Left ventricle myocardium inferior (tissue), 1 donor: Measurements from ENCODE around the gene PPP3R1. TPM values are rescaled to one million over a fixed set of nuclear protein-coding genes. Genes with fewer than 3 reads are reported as not detected.

ENCODE experiments used
- DNase-seq: peaks from one replicate; pipeline ENCODE4 v3.0.0-alpha.2; 2020
- H3K27ac ChIP-seq: fragments of 200-600 bp; replicated peaks from 2 replicates; pipeline ENCODE4 v1.8.0; 2021
- H3K27me3 ChIP-seq: fragments of 200-600 bp; 2 replicates; pipeline ENCODE4 v1.8.0; 2021; ENCODE audit warnings: low read depth
- H3K36me3 ChIP-seq: fragments of 200-600 bp; 2 replicates; pipeline ENCODE4 v1.8.0; 2021
- H3K4me1 ChIP-seq: fragments of 200-600 bp; 2 replicates; pipeline ENCODE4 v1.8.0; 2021
- H3K4me3 ChIP-seq: fragments of 200-600 bp; 2 replicates; pipeline ENCODE4 v1.8.0; 2021; ENCODE audit warnings: mild to moderate bottlenecking, moderate library complexity
- H3K9me3 ChIP-seq: fragments of 200-600 bp; replicated peaks from 2 replicates; pipeline ENCODE4 v1.8.0; 2021
- CTCF ChIP-seq: fragments of 200-600 bp; IDR thresholded peaks from 2 replicates; pipeline ENCODE4 v1.8.0; 2021; ENCODE audit warnings: antibody characterized with exemption, mild to moderate bottlenecking, borderline replicate concordance
- intact Hi-C: fragments of 100-400 bp; cut with micrococcal nuclease; formaldehyde crosslinking; loops from one replicate; pipeline ENCODE4 v1.11.0; 2022
- total RNA-seq: library from RNA; stranded (reverse); fragmentation: NEBNext Ultra II Directional; extraction: Animal tissue kit (Norgen Biotek cat#: 25700); gene quantifications from one replicate; pipeline ENCODE4 v1.2.1, GENCODE V29; 2021
- donor health status: DM: no; HTN: yes; CAD: no; lungs with severe emphysema.

Gene PPP3R1
- total RNA-seq, 1 donor from 2014 or later = 34.6 TPM

- no peak for DNase-seq
- Histone ChIP-seq H3K27ac (no peak overlapping the region), H3K4me3 (no peak overlapping the region), H3K4me1 (peaks cover 47% of the 10 kb centered on the region), H3K36me3 (no peaks in the 10 kb centered on the region), H3K27me3 (no peaks in the 10 kb centered on the region), H3K9me3 (no peaks in the 10 kb centered on the region)
- intact Hi-C loops = no loop called here
- TF ChIP-seq CTCF = no peak
Observed at GRCh38 chr2:68200157-68200787, 52.1 kb downstream of the PPP3R1 start.

- Histone ChIP-seq H3K9me3 (no peaks in the 10 kb centered on the region), H3K4me3 (no peak overlapping the region), H3K27me3 (no peaks in the 10 kb centered on the region), H3K36me3 (no peaks in the 10 kb centered on the region), H3K4me1 (peaks cover 54% of the 10 kb centered on the region), H3K27ac (no peak overlapping the region)
- TF ChIP-seq CTCF = peak; percentile 82
- intact Hi-C loops = loop anchor here (5.0 to 10.0 kb wide), 2 partner anchors 46 to 89 kb away; no protein-coding TSS in a partner anchor
- no peak for DNase-seq
Observed at GRCh38 chr2:68196120-68196716, 56.1 kb downstream of the PPP3R1 start.

GRCh38 chr2:68195096-68195495 is 57.2 kb downstream of the PPP3R1 start:
- Histone ChIP-seq H3K4me3 (no peak overlapping the region), H3K9me3 (no peaks in the 10 kb centered on the region), H3K27ac (no peak overlapping the region), H3K4me1 (peaks cover 54% of the 10 kb centered on the region), H3K27me3 (no peaks in the 10 kb centered on the region), H3K36me3 (no peaks in the 10 kb centered on the region)
- DNase-seq = no peak
- intact Hi-C loops = loop anchor here (5.0 to 10.0 kb wide), 2 partner anchors 47 to 90 kb away; no protein-coding TSS in a partner anchor
- no peak for TF ChIP-seq CTCF

GRCh38 chr2:68193787-68194372 is 58.5 kb downstream of the PPP3R1 start:
- Histone ChIP-seq H3K36me3 (no peaks in the 10 kb centered on the region), H3K9me3 (no peaks in the 10 kb centered on the region), H3K27me3 (no peaks in the 10 kb centered on the region), H3K27ac (no peak overlapping the region), H3K4me1 (peaks cover 56% of the 10 kb centered on the region), H3K4me3 (no peak overlapping the region)
- TF ChIP-seq CTCF = no peak
- no peak for DNase-seq
- intact Hi-C loops = loop anchor here (10.0 kb wide), 1 partner anchor 91 kb away; no protein-coding TSS in a partner anchor

- H3K4me1 ChIP-seq = peaks cover 60% of the 10 kb centered on the region
- no peak for DNase-seq
- intact Hi-C loops = loop anchor here (10.0 kb wide), 1 partner anchor 92 kb away; no protein-coding TSS in a partner anchor
Observed at GRCh38 chr2:68193144-68193543, 59.2 kb downstream of the PPP3R1 start.

More at GRCh38 chr2:68193144-68193543, 59.2 kb downstream of the PPP3R1 start:
- TF ChIP-seq CTCF = no peak
- no peaks in the 10 kb centered on the region for H3K36me3 ChIP-seq
- no peaks in the 10 kb centered on the region for H3K9me3 ChIP-seq
- no peak overlapping the region for H3K4me3 ChIP-seq
- no peak overlapping the region for H3K27ac ChIP-seq
- no peaks in the 10 kb centered on the region for H3K27me3 ChIP-seq
